Measurements from ENCODE around the gene ZMYM3.

ZMYM3 gene

DNA sequence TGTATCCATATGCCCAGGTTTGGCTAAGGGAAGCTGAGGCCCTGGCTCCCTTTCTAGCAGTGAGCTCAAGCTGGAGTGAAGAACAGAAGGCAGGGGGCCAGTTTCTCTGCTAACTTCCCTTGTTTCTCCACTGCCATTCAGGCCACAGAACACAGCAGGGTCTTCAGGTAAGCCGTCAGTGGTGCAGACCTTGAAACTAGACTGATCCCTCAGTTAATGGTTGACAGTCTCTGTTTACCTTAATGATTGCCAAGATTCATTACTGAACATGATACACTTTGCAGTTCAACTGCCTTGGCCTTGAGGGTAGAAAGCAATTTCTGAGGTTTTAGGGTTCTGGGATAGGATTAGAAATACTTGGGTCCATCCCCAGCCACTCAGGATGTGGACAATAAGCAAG is 39.8 kb downstream of the ZMYM3 start:
- H3K4me3 ChIP-seq (ENCODE audit: low read depth, low read length): no peak overlapping the region
- DNase-seq (ENCODE audit: low read depth): no peak
- TF ChIP-seq, protein P1, sequence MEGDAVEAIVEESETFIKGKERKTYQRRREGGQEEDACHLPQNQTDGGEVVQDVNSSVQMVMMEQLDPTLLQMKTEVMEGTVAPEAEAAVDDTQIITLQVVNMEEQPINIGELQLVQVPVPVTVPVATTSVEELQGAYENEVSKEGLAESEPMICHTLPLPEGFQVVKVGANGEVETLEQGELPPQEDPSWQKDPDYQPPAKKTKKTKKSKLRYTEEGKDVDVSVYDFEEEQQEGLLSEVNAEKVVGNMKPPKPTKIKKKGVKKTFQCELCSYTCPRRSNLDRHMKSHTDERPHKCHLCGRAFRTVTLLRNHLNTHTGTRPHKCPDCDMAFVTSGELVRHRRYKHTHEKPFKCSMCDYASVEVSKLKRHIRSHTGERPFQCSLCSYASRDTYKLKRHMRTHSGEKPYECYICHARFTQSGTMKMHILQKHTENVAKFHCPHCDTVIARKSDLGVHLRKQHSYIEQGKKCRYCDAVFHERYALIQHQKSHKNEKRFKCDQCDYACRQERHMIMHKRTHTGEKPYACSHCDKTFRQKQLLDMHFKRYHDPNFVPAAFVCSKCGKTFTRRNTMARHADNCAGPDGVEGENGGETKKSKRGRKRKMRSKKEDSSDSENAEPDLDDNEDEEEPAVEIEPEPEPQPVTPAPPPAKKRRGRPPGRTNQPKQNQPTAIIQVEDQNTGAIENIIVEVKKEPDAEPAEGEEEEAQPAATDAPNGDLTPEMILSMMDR (IDR thresholded peaks at IDR 0.05; ENCODE audit: control insufficient read depth, extremely low read depth, insufficient read depth): no peak

DNA sequence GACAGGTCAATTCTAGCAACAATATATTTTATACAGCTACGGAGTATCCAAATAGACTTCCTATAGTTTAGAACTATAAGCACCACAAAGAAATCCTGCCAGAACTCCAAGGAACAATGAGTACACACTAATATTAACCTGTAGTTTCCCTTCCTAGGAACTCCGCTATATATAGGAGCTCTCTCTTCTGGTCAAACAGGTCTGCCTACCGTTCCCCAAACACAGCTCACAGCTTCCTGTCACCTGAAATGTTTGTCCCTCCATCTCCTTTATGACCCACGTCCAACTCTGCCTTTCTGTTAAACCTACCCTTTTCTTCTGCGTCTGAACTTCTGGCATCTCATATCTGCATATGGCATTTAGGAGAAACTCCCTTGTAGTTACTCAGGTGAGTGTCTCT is 41.4 kb downstream of the ZMYM3 start:
- peak; percentile 61 for DNase-seq (ENCODE audit: low read depth)
- peak overlapping the region; percentile 9; the same call in 1 of the 2 replicates for H3K4me3 ChIP-seq (ENCODE audit: low read depth, low read length)
- TF ChIP-seq, protein P1 (IDR thresholded peaks at IDR 0.05; ENCODE audit: control insufficient read depth, extremely low read depth, insufficient read depth): no peak

DNA sequence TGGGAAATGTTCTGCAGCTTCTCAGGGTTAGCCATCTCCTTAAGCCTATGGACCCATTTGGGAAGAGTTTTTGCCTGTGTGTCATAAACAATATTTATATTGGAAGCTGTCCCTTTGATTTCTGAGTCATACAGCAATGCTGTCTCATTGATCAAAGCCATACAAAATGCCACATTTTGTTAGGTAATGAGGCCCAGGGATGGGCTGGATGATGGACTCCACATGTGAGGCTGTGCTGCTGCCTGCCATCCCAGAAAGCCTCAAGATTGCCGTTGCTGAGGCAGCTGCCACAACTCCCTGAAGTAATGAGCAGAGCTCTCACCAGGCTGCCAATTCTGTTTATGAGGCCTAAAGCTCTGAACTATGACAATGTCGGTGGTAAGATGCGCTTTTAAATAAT is 43.1 kb downstream of the ZMYM3 start:
- TF ChIP-seq, protein P1 (IDR thresholded peaks at IDR 0.05; ENCODE audit: control insufficient read depth, extremely low read depth, insufficient read depth): no peak
- no peak overlapping the region for H3K4me3 ChIP-seq (ENCODE audit: low read depth, low read length)
- no peak for DNase-seq (ENCODE audit: low read depth)

DNA sequence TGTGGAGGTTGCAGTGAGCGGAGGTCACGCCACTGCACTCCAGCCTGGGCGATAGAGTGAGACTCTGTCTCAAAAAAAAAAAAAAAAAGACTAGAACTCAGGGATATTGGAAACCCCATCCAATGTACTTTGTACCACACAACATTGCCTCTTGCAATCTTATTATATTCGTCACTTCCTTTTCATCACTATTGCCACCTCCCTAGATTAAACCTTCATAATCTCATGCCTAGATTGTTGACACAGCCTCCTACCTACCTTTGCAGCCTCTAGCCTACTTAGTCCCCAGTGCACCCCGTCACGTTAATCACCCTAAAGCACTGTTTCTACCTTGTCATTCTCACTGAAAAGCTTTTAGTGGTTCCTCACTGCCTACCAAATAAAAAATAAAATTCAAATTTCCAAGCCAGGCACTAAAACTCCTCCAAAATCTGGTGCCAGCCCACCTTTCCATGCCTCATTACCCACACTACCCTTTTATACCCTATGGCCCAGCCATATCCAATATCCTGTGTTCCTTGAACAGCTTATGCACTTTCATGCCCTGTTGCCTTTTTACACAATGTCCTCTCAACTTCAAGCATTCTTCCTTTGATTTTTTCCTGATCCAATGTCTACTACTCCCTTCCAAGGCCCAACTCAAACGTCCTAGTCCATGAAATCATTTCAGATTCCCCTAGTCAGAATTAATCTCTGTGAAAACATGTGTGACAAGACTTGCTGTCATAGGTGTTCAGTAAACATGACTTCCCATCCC is 54.5 kb downstream of the ZMYM3 start:
- no peak for DNase-seq (ENCODE audit: low read depth)
- TF ChIP-seq, protein P1 (IDR thresholded peaks at IDR 0.05; ENCODE audit: control insufficient read depth, extremely low read depth, insufficient read depth): no peak
- H3K4me3 ChIP-seq (ENCODE audit: low read depth, low read length): no peak overlapping the region

DNA sequence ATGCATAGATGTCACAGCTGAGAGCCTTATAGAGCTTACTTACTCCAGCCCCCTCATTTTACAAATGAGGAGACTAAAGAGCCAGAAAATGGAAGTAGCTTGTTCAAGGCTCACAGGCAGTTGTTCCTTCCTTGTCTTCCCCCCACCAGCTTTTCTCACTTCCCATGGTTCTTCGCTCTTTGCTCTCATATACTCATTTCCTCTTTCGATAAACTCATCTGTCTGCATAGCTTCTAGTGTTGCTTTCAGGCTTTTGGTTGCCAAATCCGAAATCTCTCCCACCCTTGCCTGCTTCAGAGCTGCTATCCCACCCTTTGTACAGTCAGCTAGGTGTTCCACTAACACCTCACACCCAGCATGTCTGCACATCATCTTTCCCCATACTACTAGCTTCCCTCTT is 55.9 kb downstream of the ZMYM3 start:
- TF ChIP-seq, protein P1 (IDR thresholded peaks at IDR 0.05; ENCODE audit: control insufficient read depth, extremely low read depth, insufficient read depth): no peak
- no peak for DNase-seq (ENCODE audit: low read depth)
- no peak overlapping the region for H3K4me3 ChIP-seq (ENCODE audit: low read depth, low read length)

DNA sequence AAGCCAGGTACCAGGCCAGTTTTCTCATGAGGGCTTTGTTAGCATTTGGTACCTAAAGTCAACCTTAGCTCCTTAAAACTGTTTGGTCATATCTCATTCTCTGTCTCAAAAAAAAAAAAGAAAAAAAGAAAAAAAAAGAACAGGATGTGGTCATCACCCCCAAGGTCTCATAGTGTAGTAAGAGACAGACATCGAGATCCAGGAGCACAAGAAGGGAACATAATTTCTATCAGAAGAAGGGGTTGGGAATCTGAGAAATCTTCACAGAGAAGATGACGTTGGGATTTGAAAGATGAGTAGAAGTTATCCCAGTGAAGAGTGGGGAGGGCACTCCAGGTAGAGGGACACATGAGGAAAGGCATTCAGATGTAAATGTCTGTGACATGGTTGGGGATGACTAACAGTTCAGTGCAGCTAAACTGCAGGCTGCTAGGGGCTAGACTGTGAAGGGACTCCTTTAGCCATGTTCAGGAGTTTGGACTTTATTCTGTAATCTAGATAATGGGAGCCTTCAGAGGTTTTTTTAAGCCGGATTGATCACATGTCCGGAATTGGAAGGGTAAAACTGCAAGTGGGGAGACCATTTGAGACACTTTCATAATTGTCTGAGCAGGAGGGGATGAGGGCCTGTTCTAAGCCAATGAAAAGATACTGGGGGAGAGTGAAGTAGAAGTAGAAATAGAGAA is 57.8 kb downstream of the ZMYM3 start:
- TF ChIP-seq, protein P1 (IDR thresholded peaks at IDR 0.05; ENCODE audit: control insufficient read depth, extremely low read depth, insufficient read depth): no peak
- no peak for DNase-seq (ENCODE audit: low read depth)
- H3K4me3 ChIP-seq (ENCODE audit: low read depth, low read length): no peak overlapping the region

All from LNCaP clone FGC (cell line).